Stimulated activated CD4-positive, alpha-beta T cell treated with anti-CD3 and anti-CD28 coated beads, TNF-alpha, amount 100 ng/mL, for 1 hour (primary cell): ENCODE results near the gene GPC5.
"Not testable (repeated sequence)": the region's sequence is repeated elsewhere in the genome, so short reads cannot be mapped to it uniquely, and the experiment has no call there.

Experiments
- DNase-seq, 3 donors: peaks; one replicate each; pipeline ENCODE4 v3.0.0-alpha.2; 2020; ENCODE audit warnings: low read depth in 3 of 3, low spot score in 1 of 3

Gene GPC5

GRCh38 chr13:92516878-92517277, 1118.5 kb downstream of the GPC5 start:
- DNase-seq, result not testable (repeated sequence)

- not testable (repeated sequence) for DNase-seq
These were observed 1120.2 kb downstream of the GPC5 start for GRCh38 chr13:92518622-92519021.

- no peak for DNase-seq
These were observed 1131.9 kb downstream of the GPC5 start for GRCh38 chr13:92530364-92530763.

- DNase-seq, result no peak
These were observed 1137.0 kb downstream of the GPC5 start for GRCh38 chr13:92535222-92536006.

GRCh38 chr13:92537471-92537870, 1139.0 kb downstream of the GPC5 start:
- no peak for DNase-seq

GRCh38 chr13:92538164-92538563, 1139.7 kb downstream of the GPC5 start:
- no peak for DNase-seq

GRCh38 chr13:92539148-92539547, 1140.7 kb downstream of the GPC5 start:
- DNase-seq, result not testable (repeated sequence)

GRCh38 chr13:92547266-92547665, 1148.8 kb downstream of the GPC5 start:
- no peak for DNase-seq

GRCh38 chr13:92549276-92549675, 1150.9 kb downstream of the GPC5 start:
- DNase-seq, result no peak

GRCh38 chr13:92553470-92554114, 1155.2 kb downstream of the GPC5 start:
- no peak for DNase-seq

GRCh38 chr13:92560883-92561282, 1162.5 kb downstream of the GPC5 start:
- no peak for DNase-seq

GRCh38 chr13:92564942-92565341, 1166.5 kb downstream of the GPC5 start:
- DNase-seq, result no peak

GRCh38 chr13:92566767-92567166, 1168.3 kb downstream of the GPC5 start:
- DNase-seq, result no peak

GRCh38 chr13:92572190-92572589, 1173.8 kb downstream of the GPC5 start:
- no peak for DNase-seq

- no peak for DNase-seq
These were observed 1175.1 kb downstream of the GPC5 start for GRCh38 chr13:92573467-92574057.

- DNase-seq, result no peak
These were observed 1176.1 kb downstream of the GPC5 start for GRCh38 chr13:92574499-92574898.

- DNase-seq, result no peak
These were observed 1177.4 kb downstream of the GPC5 start for GRCh38 chr13:92575777-92576176.

GRCh38 chr13:92578358-92578757, 1179.9 kb downstream of the GPC5 start:
- DNase-seq, result no peak

GRCh38 chr13:92589955-92590354, 1191.5 kb downstream of the GPC5 start:
- DNase-seq, result no peak

GRCh38 chr13:92590503-92590908, 1192.1 kb downstream of the GPC5 start:
- DNase-seq, result no peak

GRCh38 chr13:92591117-92591516, 1192.7 kb downstream of the GPC5 start:
- DNase-seq, result no peak

GRCh38 chr13:92592757-92593156, 1194.3 kb downstream of the GPC5 start:
- no peak for DNase-seq
